Ishikawa (cell line): ENCODE results near the gene ZNF212.

Experiments used
- CEBPB ChIP-seq: IDR thresholded peaks from 2 replicates; pipeline ENCODE4 v1.6.1; 2012
- CREB1 ChIP-seq: IDR thresholded peaks from 2 replicates; pipeline ENCODE4 v1.6.1; 2012; ENCODE audit warnings: low read depth
- EGR1 ChIP-seq: IDR thresholded peaks from 2 replicates; pipeline ENCODE4 v1.6.1; 2012
- EP300 ChIP-seq: IDR thresholded peaks from 2 replicates; pipeline ENCODE4 v1.6.1; 2012; ENCODE audit warnings: borderline replicate concordance
- FOXM1 ChIP-seq: IDR thresholded peaks from 2 replicates; pipeline ENCODE4 v1.6.1; 2012; ENCODE audit warnings: low read depth, borderline replicate concordance
- NFIC ChIP-seq: IDR thresholded peaks from 2 replicates; pipeline ENCODE4 v1.6.1; 2012
- RAD21 ChIP-seq: IDR thresholded peaks from 2 replicates; pipeline ENCODE4 v1.6.1; 2012; ENCODE audit warnings: low read depth
- TAF1 ChIP-seq: IDR thresholded peaks from 2 replicates; pipeline ENCODE4 v1.6.1; 2012; ENCODE audit warnings: low read depth, mild to moderate bottlenecking
- TCF12 ChIP-seq: IDR thresholded peaks from 2 replicates; pipeline ENCODE4 v1.6.1; 2012; ENCODE audit warnings: low read depth
- YY1 ChIP-seq: IDR thresholded peaks from 2 replicates; pipeline ENCODE4 v1.6.1; 2012; ENCODE audit warnings: low read depth
- TF ChIP-seq, protein P1 (sequence below): IDR thresholded peaks from 2 replicates; pipeline ENCODE4 v1.6.1; 2012; ENCODE audit warnings: low read depth, mild to moderate bottlenecking
- TF ChIP-seq, protein P2 (sequence below): IDR thresholded peaks from 2 replicates; pipeline ENCODE4 v1.6.1; 2012

DNA sequence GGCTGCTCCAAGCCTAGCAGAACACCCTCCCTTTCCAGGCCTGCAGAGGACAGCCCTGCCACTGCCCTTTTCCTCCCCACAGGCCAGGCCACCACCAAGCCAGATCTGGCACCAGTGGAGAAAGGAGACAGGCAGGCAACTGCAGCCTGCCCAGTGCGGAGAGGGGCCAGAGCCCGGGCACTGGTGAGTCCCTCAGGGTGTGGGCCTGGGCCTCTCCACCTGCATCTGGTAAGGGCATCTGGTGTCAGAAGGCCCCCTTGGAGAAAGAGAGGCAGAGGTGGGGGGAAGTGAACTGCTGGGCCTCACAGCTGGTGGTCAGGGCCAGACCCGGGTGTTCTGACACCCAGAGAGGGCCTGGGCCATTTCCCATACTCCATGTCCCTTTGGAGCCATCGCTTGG is 50.4 kb downstream of the ZNF212 start:
- TF ChIP-seq CEBPB (no peak), TCF12 (no peak), RAD21 (no peak), FOXM1 (no peak), YY1 (no peak), NFIC (no peak), CREB1 (no peak), TAF1 (no peak), EP300 (no peak), EGR1 (no peak)
- TF ChIP-seq, protein P1, sequence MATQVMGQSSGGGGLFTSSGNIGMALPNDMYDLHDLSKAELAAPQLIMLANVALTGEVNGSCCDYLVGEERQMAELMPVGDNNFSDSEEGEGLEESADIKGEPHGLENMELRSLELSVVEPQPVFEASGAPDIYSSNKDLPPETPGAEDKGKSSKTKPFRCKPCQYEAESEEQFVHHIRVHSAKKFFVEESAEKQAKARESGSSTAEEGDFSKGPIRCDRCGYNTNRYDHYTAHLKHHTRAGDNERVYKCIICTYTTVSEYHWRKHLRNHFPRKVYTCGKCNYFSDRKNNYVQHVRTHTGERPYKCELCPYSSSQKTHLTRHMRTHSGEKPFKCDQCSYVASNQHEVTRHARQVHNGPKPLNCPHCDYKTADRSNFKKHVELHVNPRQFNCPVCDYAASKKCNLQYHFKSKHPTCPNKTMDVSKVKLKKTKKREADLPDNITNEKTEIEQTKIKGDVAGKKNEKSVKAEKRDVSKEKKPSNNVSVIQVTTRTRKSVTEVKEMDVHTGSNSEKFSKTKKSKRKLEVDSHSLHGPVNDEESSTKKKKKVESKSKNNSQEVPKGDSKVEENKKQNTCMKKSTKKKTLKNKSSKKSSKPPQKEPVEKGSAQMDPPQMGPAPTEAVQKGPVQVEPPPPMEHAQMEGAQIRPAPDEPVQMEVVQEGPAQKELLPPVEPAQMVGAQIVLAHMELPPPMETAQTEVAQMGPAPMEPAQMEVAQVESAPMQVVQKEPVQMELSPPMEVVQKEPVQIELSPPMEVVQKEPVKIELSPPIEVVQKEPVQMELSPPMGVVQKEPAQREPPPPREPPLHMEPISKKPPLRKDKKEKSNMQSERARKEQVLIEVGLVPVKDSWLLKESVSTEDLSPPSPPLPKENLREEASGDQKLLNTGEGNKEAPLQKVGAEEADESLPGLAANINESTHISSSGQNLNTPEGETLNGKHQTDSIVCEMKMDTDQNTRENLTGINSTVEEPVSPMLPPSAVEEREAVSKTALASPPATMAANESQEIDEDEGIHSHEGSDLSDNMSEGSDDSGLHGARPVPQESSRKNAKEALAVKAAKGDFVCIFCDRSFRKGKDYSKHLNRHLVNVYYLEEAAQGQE, result no peak
- TF ChIP-seq, protein P2, sequence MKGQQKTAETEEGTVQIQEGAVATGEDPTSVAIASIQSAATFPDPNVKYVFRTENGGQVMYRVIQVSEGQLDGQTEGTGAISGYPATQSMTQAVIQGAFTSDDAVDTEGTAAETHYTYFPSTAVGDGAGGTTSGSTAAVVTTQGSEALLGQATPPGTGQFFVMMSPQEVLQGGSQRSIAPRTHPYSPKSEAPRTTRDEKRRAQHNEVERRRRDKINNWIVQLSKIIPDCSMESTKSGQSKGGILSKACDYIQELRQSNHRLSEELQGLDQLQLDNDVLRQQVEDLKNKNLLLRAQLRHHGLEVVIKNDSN, result no peak
